Endodermal cell (in vitro differentiated cells): ENCODE results near the gene HSPB2. TPM values are rescaled to one million over a fixed set of nuclear protein-coding genes. Genes with fewer than 3 reads are reported as not detected.

Experiments
- DNase-seq: peaks from one replicate; pipeline ENCODE4 v3.0.0-alpha.2; 2017
- H3K27ac ChIP-seq: 2 replicates; pipeline ENCODE4 v1.5.1; 2013; ENCODE audit warnings: mild to moderate bottlenecking, low read depth, low read length, moderate library complexity
- H3K27me3 ChIP-seq: 2 replicates; pipeline ENCODE4 v1.6.1; 2013; ENCODE audit warnings: mild to moderate bottlenecking, low read length, moderate library complexity; ENCODE audit not compliant: insufficient read depth, control insufficient read depth, poor library complexity, severe bottlenecking
- H3K36me3 ChIP-seq: 2 replicates; pipeline ENCODE4 v1.7.0; 2013; ENCODE audit warnings: mild to moderate bottlenecking, low read length, moderate library complexity; ENCODE audit not compliant: control insufficient read depth, insufficient read depth
- H3K4me1 ChIP-seq: one replicate; pipeline ENCODE4 v1.7.0; 2013; ENCODE audit warnings: low read length; ENCODE audit not compliant: control insufficient read depth, insufficient read depth
- H3K4me3 ChIP-seq: 2 replicates; pipeline ENCODE4 v1.5.1; 2013; ENCODE audit warnings: mild to moderate bottlenecking, low read length, moderate library complexity
- H3K9ac ChIP-seq: 2 replicates; pipeline ENCODE4 v1.6.1; 2013; ENCODE audit warnings: mild to moderate bottlenecking, low read length, moderate library complexity; ENCODE audit not compliant: poor library complexity, severe bottlenecking; ENCODE audit errors: extremely low read depth
- H3K9me3 ChIP-seq: 2 replicates; pipeline ENCODE4 v1.6.1; 2013; ENCODE audit warnings: mild to moderate bottlenecking, low read length, moderate library complexity; ENCODE audit not compliant: control insufficient read depth
- H3K27ac Mint-ChIP-seq: 2 replicates; pipeline ENCODE4 v1.8.0; 2020; ENCODE audit warnings: mixed read lengths
- H3K27me3 Mint-ChIP-seq: 2 replicates; pipeline ENCODE4 v1.8.0; 2021; ENCODE audit warnings: mild to moderate bottlenecking, mixed read lengths; ENCODE audit not compliant: insufficient read depth
- H3K36me3 Mint-ChIP-seq: 2 replicates; pipeline ENCODE4 v1.8.0; 2020; ENCODE audit warnings: low read depth, mixed read lengths
- H3K4me1 Mint-ChIP-seq: 2 replicates; pipeline ENCODE4 v1.8.0; 2020; ENCODE audit warnings: mixed read lengths
- H3K4me3 Mint-ChIP-seq: 2 replicates; pipeline ENCODE4 v1.8.0; 2020; ENCODE audit warnings: mild to moderate bottlenecking, moderate library complexity, mixed read lengths
- H3K9me3 Mint-ChIP-seq: 2 replicates; pipeline ENCODE4 v1.8.0; 2020; ENCODE audit warnings: mild to moderate bottlenecking, mixed read lengths
- WGBS, 2 experiments: methylation state at CpG; one replicate each; pipeline versions ENCODE4 v1.1.5 to v1.1.7; 2013; ENCODE audit warnings: missing lambda C conversion rate in 2 of 2, mixed read lengths in 1 of 2; ENCODE audit not compliant: insufficient coverage in 1 of 2, insufficient read length in 1 of 2; 5-methylcytosine and 5-hydroxymethylcytosine counted together
- total RNA-seq, 2 donors: library from RNA; stranded (reverse); fragmentation: NEBNext Ultra II Directional in 1 of 2; extraction: Animal tissue kit (Norgen Biotek cat#: 25700) in 1 of 2; gene quantifications; 2 replicates in 1 of 2; 3 replicates in 1 of 2; pipeline ENCODE4 v1.2.1, GENCODE V29; 2021
- TF ChIP-seq, protein P1 (sequence below): fragments of 200-600 bp; sonication (generic); conservative IDR thresholded peaks from 2 replicates; pipeline ENCODE4 v1.5.0; 2021; ENCODE audit warnings: antibody characterized with exemption, mild to moderate bottlenecking

The HSPB2 gene
- total RNA-seq, 2 donors from 2014 or later = 0.20 to 0.33 TPM

DNA sequence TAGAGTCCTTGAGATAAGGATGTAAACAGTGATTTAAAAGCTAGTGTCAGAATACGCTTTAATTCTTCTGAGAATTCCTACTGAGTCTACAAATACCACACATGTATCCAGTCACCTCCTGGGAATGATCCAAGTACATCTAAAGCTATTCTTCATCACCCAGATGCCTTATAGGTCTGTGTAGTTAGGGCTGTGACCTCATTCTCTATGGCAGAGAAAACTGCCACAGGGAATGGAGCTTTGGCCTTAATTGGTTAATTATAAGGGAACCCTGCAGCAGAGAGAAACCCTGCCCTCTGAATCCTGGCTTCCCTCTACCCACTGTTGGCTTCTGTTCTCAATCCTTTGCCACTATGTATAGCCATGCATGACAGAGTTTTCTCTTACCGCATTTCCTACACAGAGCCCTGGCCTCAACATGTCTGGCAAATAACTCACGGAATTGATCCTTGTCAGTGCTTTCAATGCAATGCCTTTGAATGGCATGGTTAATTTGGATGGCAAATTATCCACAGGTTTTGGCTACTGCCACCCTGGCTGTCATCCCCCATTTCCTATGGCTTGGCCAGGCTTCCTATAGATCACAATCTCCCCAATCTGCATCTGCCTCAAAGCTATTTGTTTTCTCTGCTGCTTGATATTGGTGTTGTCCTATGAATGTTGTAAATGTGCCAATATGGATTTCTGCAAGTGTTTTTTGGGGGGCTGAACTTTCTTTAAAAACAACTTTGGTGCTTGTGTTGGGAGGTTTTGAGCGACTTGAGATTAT lies 27.5 kb downstream of the HSPB2 start:
- Mint-ChIP-seq H3K27me3 (no peaks in the 10 kb centered on the region), H3K4me1 (peaks cover 29% of the 10 kb centered on the region), H3K27ac (no peak overlapping the region), H3K4me3 (no peak overlapping the region), H3K9me3 (no peaks in the 10 kb centered on the region), H3K36me3 (no peaks in the 10 kb centered on the region)
- H3K9me3 ChIP-seq = no peaks in the 10 kb centered on the region
- no peak for DNase-seq
- TF ChIP-seq, protein P1, sequence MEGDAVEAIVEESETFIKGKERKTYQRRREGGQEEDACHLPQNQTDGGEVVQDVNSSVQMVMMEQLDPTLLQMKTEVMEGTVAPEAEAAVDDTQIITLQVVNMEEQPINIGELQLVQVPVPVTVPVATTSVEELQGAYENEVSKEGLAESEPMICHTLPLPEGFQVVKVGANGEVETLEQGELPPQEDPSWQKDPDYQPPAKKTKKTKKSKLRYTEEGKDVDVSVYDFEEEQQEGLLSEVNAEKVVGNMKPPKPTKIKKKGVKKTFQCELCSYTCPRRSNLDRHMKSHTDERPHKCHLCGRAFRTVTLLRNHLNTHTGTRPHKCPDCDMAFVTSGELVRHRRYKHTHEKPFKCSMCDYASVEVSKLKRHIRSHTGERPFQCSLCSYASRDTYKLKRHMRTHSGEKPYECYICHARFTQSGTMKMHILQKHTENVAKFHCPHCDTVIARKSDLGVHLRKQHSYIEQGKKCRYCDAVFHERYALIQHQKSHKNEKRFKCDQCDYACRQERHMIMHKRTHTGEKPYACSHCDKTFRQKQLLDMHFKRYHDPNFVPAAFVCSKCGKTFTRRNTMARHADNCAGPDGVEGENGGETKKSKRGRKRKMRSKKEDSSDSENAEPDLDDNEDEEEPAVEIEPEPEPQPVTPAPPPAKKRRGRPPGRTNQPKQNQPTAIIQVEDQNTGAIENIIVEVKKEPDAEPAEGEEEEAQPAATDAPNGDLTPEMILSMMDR = no peak
- peaks cover 7% of the 10 kb centered on the region for H3K4me1 ChIP-seq
- no peaks in the 10 kb centered on the region for H3K36me3 ChIP-seq
- no peak overlapping the region for H3K4me3 ChIP-seq
- H3K27ac ChIP-seq = no peak overlapping the region
- WGBS, 2 experiments = 89 to 98% methylated on average over 2 to 4 of the region's 4 CpGs
- H3K27me3 ChIP-seq = no peaks in the 10 kb centered on the region
- no peak overlapping the region for H3K9ac ChIP-seq

- TF ChIP-seq, protein P1 = no peak
- Mint-ChIP-seq H3K9me3 (no peaks in the 10 kb centered on the region), H3K36me3 (no peaks in the 10 kb centered on the region), H3K4me1 (peaks cover 35% of the 10 kb centered on the region), H3K27ac (no peak overlapping the region), H3K4me3 (no peak overlapping the region), H3K27me3 (no peaks in the 10 kb centered on the region)
- no peak for DNase-seq
- WGBS, 2 experiments = 90 to 92% methylated on average over 4 to 5 of the region's 5 CpGs
- Histone ChIP-seq H3K36me3 (no peaks in the 10 kb centered on the region), H3K27me3 (no peaks in the 10 kb centered on the region), H3K9ac (no peak overlapping the region), H3K9me3 (no peaks in the 10 kb centered on the region), H3K4me1 (peaks cover 7% of the 10 kb centered on the region), H3K4me3 (no peak overlapping the region), H3K27ac (no peak overlapping the region)
These were observed 29.4 kb downstream of the HSPB2 start for GRCh38 chr11:111941963-111942362.

DNA sequence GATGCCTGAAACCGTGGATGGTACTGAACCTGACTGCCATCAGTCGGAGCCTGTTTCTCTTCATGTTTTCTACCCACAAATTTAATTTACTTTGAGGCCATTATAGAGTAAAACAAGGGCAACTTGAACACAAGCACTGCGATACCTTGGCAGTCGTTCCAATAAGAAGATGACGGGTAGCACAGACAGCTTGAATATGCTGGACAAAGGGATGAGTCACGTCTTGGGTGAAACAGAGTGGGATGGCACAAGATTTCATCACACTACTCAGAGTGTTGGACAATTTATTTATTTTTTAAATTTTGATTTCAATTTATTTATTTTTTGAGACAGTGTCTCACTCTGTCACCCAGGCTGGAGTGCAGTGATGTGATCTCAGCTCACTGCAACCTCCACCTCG lies 30.3 kb downstream of the HSPB2 start:
- no peaks in the 10 kb centered on the region for H3K9me3 ChIP-seq
- DNase-seq = no peak
- no peaks in the 10 kb centered on the region for H3K36me3 ChIP-seq
- no peaks in the 10 kb centered on the region for H3K27me3 ChIP-seq
- H3K4me1 ChIP-seq = peaks cover 2% of the 10 kb centered on the region
- no peak overlapping the region for H3K9ac ChIP-seq
- no peak overlapping the region for H3K4me3 Mint-ChIP-seq
- H3K4me1 Mint-ChIP-seq = peaks cover 36% of the 10 kb centered on the region
- no peaks in the 10 kb centered on the region for H3K27me3 Mint-ChIP-seq
- TF ChIP-seq, protein P1 = no peak
- WGBS, 2 experiments = 93 to 98% methylated on average over 6 to 7 of the region's 7 CpGs
- no peak overlapping the region for H3K27ac ChIP-seq
- H3K36me3 Mint-ChIP-seq = no peaks in the 10 kb centered on the region
- H3K4me3 ChIP-seq = no peak overlapping the region
- H3K27ac Mint-ChIP-seq = no peak overlapping the region
- no peaks in the 10 kb centered on the region for H3K9me3 Mint-ChIP-seq
